ENCODE results near the gene TRAM2. TPM values are rescaled to one million over a fixed set of nuclear protein-coding genes. Genes with fewer than 3 reads are reported as not detected.
A peak's percentile ranks its signal among the peaks of the same experiment; 100 is the strongest.

TRAM2 gene
- total and polyA plus RNA-seq, 9 of the 15 experiments (the other 6 are each of a cell fraction or from before 2014, with no cell fraction given) = 2.6 to 13.3 (median 8.9) TPM

DNA sequence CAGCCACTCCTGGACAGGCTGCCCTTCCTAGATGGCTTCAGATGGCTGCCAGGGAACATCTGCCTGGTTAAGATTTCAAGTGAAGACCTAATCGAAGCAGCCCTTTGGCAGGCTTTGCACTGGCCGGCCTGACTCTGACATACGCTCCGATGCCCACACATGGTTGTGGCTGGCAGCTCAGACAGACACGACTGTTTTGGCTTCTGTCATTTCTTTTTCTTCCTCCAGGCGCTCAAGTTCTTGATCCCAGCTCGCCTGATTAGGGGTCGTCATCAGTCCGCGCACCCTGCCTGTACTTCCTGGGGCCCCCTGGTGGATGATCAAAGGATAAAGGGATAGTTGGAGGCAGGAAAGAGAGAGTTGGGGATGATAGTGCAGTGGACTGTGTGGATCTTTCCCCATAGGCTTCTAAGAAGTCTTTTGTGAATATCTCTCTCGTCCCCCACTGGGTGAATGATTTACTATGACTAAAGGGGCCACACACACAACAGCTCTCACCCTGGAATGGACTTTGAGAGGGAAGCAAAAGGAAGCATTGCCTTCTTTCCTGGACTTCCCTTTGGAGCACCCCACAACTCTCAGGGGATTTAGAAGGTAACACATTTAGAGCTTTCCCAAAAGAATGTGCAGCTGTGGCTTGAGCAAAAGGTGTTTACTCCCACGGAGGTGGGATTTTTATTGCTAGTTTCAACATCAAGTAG, 21.4 kb upstream of the TRAM2 start (continued):
- TF ChIP-seq, protein P1, sequence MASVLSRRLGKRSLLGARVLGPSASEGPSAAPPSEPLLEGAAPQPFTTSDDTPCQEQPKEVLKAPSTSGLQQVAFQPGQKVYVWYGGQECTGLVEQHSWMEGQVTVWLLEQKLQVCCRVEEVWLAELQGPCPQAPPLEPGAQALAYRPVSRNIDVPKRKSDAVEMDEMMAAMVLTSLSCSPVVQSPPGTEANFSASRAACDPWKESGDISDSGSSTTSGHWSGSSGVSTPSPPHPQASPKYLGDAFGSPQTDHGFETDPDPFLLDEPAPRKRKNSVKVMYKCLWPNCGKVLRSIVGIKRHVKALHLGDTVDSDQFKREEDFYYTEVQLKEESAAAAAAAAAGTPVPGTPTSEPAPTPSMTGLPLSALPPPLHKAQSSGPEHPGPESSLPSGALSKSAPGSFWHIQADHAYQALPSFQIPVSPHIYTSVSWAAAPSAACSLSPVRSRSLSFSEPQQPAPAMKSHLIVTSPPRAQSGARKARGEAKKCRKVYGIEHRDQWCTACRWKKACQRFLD (CRISPR knock-in tag; IDR thresholded peaks at IDR 0.05) = peak; percentile 50; the same call in 1 of the 2 replicates
- TF ChIP-seq BDP1 (IDR thresholded peaks at IDR 0.05; ENCODE audit: insufficient read depth, insufficient read length) (no peak), ZNF316 (IDR thresholded peaks at IDR 0.05) (no peak), HLTF (IDR thresholded peaks at IDR 0.05) (no peak), CC2D1A (IDR thresholded peaks at IDR 0.05) (peak; percentile 61), POLR2G (IDR thresholded peaks at IDR 0.05; ENCODE audit: low read depth, low read length) (peak; percentile 34; the same call in 1 of the 2 replicates), TCF7 (IDR thresholded peaks at IDR 0.05; ENCODE audit: borderline replicate concordance) (0 out of 2 replicates have a peak, but pooled peaks have one; percentile 49), EGR1 (conservative IDR thresholded peaks at IDR 0.05) (no peak), HDAC6 (IDR thresholded peaks at IDR 0.05; ENCODE audit: low read depth, low read length) (no peak), POLR2A (conservative IDR thresholded peaks at IDR 0.05) (peak; percentile 55; the same call in 1 of the 2 replicates), ZNF24 (IDR thresholded peaks at IDR 0.05) (peak; percentile 58), NR2C1 (IDR thresholded peaks at IDR 0.05) (peak; percentile 23; the same call in 1 of the 2 replicates), NR2C1 (tag; IDR thresholded peaks at IDR 0.05) (peak; percentile 36; the same call in 1 of the 2 replicates), MEIS2 (IDR thresholded peaks at IDR 0.05; ENCODE audit: partially characterized antibody) (no peak), SMAD3 (CRISPR knock-in tag; conservative IDR thresholded peaks at IDR 0.05) (no peak)
- TF ChIP-seq, protein P2, sequence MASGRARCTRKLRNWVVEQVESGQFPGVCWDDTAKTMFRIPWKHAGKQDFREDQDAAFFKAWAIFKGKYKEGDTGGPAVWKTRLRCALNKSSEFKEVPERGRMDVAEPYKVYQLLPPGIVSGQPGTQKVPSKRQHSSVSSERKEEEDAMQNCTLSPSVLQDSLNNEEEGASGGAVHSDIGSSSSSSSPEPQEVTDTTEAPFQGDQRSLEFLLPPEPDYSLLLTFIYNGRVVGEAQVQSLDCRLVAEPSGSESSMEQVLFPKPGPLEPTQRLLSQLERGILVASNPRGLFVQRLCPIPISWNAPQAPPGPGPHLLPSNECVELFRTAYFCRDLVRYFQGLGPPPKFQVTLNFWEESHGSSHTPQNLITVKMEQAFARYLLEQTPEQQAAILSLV (tag; IDR thresholded peaks at IDR 0.05) = no peak
- TF ChIP-seq, protein P3, sequence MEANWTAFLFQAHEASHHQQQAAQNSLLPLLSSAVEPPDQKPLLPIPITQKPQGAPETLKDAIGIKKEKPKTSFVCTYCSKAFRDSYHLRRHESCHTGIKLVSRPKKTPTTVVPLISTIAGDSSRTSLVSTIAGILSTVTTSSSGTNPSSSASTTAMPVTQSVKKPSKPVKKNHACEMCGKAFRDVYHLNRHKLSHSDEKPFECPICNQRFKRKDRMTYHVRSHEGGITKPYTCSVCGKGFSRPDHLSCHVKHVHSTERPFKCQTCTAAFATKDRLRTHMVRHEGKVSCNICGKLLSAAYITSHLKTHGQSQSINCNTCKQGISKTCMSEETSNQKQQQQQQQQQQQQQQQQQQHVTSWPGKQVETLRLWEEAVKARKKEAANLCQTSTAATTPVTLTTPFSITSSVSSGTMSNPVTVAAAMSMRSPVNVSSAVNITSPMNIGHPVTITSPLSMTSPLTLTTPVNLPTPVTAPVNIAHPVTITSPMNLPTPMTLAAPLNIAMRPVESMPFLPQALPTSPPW (CRISPR knock-in tag; IDR thresholded peaks at IDR 0.05) = no peak
- TF ChIP-seq, protein P4, sequence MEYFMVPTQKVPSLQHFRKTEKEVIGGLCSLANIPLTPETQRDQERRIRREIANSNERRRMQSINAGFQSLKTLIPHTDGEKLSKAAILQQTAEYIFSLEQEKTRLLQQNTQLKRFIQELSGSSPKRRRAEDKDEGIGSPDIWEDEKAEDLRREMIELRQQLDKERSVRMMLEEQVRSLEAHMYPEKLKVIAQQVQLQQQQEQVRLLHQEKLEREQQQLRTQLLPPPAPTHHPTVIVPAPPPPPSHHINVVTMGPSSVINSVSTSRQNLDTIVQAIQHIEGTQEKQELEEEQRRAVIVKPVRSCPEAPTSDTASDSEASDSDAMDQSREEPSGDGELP (CRISPR knock-in tag; IDR thresholded peaks at IDR 0.05; ENCODE audit: borderline replicate concordance) = peak; percentile 65; the same call in 1 of the 2 replicates
- TF ChIP-seq, protein P5, sequence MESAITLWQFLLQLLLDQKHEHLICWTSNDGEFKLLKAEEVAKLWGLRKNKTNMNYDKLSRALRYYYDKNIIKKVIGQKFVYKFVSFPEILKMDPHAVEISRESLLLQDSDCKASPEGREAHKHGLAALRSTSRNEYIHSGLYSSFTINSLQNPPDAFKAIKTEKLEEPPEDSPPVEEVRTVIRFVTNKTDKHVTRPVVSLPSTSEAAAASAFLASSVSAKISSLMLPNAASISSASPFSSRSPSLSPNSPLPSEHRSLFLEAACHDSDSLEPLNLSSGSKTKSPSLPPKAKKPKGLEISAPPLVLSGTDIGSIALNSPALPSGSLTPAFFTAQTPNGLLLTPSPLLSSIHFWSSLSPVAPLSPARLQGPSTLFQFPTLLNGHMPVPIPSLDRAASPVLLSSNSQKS (CRISPR knock-in tag; IDR thresholded peaks at IDR 0.05) = no peak
- TF ChIP-seq, protein P6, sequence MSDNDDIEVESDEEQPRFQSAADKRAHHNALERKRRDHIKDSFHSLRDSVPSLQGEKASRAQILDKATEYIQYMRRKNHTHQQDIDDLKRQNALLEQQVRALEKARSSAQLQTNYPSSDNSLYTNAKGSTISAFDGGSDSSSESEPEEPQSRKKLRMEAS (CRISPR knock-in tag; IDR thresholded peaks at IDR 0.05) = no peak
